GM18861 (cell line): Measurements from ENCODE around the gene SH3PXD2A.
A peak's percentile ranks its signal among the peaks of the same experiment; 100 is the strongest.
"Not testable (repeated sequence)": the region's sequence is repeated elsewhere in the genome, so short reads cannot be mapped to it uniquely, and the experiment has no call there.

ENCODE experiments used
- ATAC-seq: cut with Tn5 transposase; IDR thresholded peaks from one replicate; pipeline ENCODE4 v1.9.1; 2021; ENCODE audit not compliant: unreplicated experiment

SH3PXD2A gene

GRCh38 chr10:103671126-103671895, 184.1 kb downstream of the SH3PXD2A start:
- no peak for ATAC-seq

- ATAC-seq = no peak
Measured at GRCh38 chr10:103669944-103670343, 185.4 kb downstream of the SH3PXD2A start.

DNA sequence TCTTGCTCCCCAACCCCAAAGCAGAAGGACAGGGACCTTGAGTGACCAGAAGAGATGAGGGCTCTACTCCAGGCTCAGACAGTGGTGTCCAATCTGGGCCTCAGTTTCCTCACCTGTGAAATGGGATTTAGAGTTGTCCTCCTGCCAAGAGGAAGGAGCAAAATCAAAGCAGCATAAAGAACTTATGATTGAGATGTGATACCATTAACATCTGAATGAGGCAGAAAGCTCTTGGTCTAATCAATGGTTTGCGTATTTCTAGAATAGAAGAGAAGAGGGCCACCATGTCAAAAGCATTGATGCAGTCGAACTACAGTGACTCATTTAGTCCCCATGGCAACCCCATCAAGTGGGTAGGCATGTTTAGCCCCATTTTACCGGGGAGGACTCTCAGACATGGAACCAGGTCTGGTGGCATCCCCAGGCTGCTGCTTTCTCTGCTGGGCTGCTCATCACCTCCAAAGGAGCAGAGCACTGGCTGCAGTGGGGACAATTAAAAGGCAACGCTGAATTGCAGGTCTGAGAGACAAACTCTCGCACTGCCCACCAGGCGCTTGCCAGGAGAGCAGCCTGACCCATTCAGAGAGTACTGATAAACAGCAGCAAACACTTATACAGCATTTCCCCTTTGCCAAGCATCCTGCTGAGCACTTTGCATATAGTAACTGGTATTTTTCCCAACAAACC, 186.0 kb downstream of the SH3PXD2A start:
- no peak for ATAC-seq

DNA sequence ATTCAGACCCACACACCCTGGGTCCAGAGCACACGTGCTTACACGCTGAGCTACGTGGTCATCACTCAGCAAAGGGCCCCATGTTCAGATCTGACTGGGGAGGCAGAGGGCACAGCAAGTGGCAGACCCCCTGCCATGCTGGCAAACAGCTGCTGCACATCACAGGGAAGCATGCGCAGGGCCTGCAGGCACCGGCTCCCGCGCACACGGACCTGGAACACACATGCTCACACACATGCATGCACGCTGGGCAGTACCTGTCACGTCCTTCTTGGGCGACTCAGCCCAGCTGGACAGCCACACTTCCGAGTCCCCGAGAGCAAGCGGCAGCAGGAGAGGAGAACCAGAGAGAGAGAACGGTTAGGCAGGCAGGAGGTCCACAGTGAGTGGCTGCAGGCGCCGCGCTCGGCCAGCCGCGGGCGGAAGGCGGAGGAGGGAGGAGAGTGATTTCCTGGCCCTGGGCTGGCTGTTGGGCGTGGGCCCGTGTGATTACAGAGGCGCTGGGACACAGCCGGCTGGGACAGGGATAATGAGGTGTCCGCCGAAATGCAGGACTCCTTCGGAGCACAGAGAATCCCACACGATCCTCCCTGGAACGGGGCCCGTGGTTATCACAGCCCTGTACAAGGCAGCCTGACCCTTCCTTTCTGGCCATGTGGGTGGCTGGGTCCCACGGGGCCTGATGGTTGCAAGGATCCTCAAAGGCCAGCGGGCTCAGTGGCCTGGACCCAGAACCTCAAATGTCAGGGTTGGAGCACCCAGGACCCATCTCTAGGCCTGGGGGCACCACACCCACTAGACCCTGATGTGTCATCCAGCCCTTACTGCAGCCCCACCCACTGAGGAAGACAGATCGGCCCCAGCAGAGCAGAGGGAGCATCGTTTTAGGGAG, 186.8 kb downstream of the SH3PXD2A start:
- no peak for ATAC-seq

DNA sequence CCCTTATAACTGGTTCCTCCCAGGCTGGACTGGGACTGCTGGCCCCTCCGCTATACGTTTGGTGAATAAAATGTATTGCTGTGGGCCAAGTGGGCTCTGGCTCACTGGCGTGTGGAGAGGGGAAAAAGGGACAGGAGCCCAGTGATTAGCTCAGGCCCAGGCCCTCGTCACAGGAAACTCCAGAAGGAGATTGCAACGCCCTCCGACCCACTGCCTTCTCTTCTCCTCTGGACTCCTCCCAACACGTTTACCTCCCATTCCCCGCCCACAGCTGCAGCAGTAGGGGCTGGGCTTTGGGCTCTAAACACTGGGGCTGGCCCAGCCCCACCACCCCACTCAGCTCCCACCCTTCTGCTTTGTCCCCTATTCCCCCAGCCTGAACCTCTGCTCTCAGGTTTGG, 188.0 kb downstream of the SH3PXD2A start:
- ATAC-seq = no peak

- no peak for ATAC-seq
Measured at GRCh38 chr10:103666762-103667150, 188.6 kb downstream of the SH3PXD2A start.

DNA sequence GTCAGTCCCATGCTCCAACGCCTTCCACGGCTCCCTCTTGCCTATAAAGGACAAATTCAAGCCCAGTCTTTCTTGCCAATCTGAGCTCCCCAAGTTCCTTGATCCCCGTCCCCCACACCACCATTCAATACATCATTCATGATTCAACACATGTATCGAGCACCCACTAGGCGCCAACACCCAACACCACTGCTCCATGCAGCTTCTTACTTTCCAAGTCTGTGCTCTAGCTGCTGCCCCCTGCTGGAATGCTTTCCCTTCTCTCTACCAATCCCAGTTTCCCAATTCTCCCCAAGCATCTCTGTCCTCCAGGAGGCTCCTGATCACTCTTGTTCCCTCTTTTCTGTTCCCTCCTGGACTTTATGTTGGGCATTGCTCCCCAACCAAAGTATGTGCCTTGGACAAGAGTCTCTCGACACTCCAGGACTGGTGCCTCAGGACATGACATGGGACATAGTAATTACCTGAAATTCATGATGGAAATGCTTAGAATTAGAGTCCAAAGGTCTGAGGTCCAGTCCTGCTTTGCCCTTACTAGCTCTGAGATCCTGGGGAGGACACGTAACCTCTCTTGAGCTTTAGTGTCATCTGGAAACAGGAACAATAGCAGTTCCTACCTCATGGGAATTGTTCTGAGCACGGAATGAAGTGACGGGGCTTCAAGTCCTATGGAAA, 189.2 kb downstream of the SH3PXD2A start:
- ATAC-seq = no peak

GRCh38 chr10:103665162-103665889, 190.1 kb downstream of the SH3PXD2A start:
- no peak for ATAC-seq

DNA sequence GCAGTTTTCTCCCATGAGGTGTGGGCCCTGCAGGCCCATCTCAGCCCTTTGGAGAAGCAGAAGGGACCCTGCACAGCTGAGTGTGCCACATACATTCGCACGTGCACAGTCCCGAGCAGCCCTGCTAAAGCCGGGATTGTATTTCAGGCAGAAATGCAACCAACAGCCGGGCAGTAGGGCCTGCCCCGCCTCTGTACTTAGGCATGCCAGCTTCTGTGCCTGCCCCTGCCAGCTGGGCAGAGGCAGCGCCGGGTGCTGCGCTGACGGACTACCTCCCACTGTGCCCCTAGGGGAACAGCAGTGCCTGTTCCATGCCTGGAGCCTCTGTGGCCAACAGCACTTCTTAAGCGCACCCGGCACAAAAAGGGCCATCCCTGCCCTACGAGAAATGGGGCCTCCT, 191.6 kb downstream of the SH3PXD2A start:
- no peak for ATAC-seq

GRCh38 chr10:103663236-103663635, 192.1 kb downstream of the SH3PXD2A start:
- no peak for ATAC-seq

- ATAC-seq = not testable (repeated sequence)
Measured at GRCh38 chr10:103662704-103663103, 192.7 kb downstream of the SH3PXD2A start.

- no peak for ATAC-seq
Measured at GRCh38 chr10:103661198-103661950, 194.0 kb downstream of the SH3PXD2A start.

GRCh38 chr10:103660364-103661197, 194.8 kb downstream of the SH3PXD2A start:
- ATAC-seq = peak; percentile 36

DNA sequence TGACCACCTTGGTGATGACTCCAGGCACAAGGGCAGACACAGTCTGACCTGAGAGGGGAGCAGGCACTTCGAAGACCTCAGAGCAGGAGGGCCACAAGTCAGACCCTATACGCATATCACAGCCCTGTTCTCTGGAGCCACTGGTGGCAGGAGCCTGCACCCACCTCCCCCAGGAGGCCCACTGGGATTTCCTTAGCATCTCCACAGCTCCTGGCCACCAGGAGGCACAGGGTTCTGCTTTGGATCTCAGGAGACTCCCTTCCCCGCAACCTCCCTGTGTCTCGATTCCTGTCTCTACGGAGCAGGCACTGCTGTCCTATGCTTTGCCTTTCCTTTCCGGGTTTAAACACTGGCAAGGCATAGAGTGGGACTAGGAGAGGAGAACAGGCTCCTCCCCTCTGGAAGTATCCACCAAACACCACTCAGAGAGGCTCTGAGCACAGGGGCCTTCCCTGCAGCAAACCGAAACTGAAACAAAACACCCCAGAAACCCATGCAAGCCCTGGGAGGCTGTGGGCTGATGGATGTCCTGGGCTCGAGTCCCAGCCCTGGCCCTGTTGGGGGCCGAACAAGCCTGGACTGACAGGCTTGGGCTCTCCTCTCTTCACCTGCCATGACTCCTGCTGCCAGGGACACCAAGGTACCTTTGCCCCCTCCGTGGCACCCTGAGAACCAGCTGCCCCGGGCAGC, 195.6 kb downstream of the SH3PXD2A start:
- peak; percentile 88 for ATAC-seq

DNA sequence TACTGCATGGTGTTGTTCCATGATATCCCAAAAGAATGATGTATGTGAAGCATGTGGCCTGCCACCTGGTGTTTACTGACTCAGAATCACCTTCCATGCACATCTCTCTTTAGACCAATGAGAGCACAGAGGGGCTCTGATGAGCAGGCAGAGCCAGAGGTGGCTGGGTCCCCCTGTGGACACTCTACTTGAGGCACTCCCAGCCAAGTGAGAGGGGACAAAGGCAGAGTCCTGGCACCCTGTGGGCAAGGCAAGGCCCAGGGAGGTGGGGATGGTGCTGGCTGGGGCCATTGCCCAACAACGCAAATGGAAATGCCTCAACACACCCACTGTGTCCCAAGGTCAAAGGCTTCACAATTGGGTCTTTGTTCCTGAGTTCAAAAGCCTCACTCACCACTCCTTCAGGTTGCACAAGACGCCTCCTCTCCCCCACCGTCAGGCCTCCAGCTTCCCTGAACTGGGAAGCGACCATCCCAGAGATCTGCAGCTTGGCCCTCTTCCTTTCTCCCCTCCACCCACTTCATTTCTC, 197.3 kb downstream of the SH3PXD2A start:
- no peak for ATAC-seq

DNA sequence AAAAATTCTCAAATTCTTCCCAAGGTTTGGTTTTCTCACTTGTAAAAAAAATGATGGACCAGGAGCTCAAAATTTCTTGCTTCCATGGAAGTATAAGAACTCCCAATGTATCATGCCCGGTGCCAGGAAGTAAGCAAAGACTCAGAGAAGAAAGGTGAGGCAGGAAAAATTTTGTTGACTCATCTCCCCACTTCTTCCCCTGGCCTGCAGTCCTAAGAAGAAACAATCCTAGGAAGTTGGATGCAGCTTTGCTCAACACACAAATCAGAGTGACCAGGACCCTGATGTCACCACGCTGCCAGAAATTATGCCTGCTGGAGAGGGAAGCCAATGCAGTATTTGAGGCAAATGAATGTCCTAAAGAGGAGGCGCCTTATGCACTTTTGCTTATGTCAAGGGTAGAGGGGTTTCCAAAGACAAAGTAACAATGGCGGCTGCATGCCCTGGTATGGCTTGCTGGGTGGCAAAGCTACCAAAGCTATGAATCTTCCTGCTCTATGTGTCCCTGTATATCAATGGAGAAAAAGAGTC, 198.2 kb downstream of the SH3PXD2A start:
- no peak for ATAC-seq

GRCh38 chr10:103654925-103655324, 200.5 kb downstream of the SH3PXD2A start:
- no peak for ATAC-seq
